ENCODE results near the gene TOX3.

TOX3 gene

GRCh38 chr16:52492789-52493357, 54.1 kb downstream of the TOX3 start:
- DNase-seq (ENCODE audit: low read depth) = no peak

DNA sequence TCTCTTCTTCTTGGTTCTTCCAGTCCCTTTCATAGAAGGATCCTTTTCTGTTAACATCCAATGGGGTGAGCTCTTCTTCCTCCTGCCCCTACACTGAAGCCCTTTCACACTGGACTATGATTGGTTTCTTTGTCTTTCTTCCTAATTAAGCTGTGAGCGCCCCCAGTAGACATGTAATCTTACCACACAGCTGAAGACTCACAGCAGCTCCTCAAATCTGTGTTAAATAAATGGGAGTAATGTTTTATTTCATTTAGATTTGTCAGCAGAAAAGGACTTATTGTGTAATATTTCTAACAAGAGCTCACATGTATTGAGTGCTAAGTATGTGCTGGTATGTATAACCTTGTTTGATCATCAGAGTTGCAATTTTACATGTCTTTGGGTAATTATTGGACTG, 55.7 kb downstream of the TOX3 start:
- DNase-seq (ENCODE audit: low read depth) = no peak

GRCh38 chr16:52489894-52490293, 57.0 kb downstream of the TOX3 start:
- no peak for DNase-seq (ENCODE audit: low read depth)

DNA sequence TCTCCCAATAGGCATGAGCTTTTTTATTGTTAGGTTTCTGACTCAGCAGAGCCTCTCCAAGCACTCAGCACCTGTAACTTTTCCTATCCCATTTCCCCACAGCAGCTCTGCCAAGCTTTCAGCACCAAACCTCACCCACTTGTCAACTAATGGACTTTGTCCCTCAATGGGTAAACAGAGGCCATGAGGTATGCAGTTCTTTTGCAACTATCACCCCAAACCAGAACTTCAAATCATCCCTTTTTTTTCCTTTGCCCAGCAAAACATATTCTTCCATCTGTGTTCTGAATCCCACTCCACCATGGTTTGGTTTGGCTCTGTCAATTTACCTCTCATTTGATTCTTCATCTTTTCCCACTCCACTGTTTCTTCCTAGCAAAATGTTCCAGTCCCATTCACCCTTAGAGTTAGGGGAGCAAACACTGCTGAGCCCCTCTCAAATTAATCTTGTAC, 58.1 kb downstream of the TOX3 start:
- no peak for DNase-seq (ENCODE audit: low read depth)

- DNase-seq (ENCODE audit: low read depth) = no peak
These were observed 59.0 kb downstream of the TOX3 start for GRCh38 chr16:52487849-52488457.

- DNase-seq (ENCODE audit: low read depth) = no peak
These were observed 66.7 kb downstream of the TOX3 start for GRCh38 chr16:52480237-52480636.

DNA sequence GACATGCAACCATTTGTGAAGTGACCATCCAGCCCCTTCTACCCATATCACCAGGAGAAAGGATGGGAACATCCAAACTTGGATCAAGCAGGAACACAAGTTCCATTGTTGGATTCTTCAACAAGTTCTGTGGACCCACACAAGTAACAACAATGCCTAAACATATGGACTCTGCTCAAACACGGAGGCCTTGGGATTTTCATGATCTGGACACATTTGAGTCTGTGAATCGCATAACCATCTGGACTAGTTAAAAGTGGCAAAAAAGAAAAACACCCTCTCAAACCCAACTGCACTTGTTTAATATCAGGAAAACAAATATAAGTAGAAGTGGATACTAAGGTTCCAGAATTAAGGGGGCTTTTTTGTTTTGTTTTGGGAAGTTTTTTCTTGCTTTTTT, 70.8 kb downstream of the TOX3 start:
- DNase-seq (ENCODE audit: low read depth) = no peak

DNA sequence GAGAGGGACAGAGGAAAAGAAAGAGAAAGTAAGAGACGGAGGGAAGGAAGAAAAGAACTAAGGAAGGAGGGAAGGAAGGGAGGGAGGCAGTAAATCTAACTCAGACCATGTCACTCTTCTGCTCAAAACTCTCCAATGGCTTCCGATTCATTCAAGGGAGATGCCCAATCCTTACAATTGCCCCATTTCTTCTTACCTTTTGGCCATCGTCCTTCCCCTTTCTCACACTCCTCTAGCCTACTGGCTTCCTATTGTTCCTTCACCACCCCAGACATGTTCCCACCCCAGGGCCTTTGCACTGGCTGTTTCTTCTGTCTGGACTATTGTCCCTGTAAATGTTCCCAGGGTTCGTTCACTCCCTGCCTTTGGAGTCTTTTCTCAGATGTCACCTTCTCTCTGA, 72.3 kb downstream of the TOX3 start:
- DNase-seq (ENCODE audit: low read depth) = no peak

- DNase-seq (ENCODE audit: low read depth) = no peak
These were observed 73.8 kb downstream of the TOX3 start for GRCh38 chr16:52473096-52473495.

GRCh38 chr16:52471650-52472370, 75.1 kb downstream of the TOX3 start:
- no peak for DNase-seq (ENCODE audit: low read depth)

GRCh38 chr16:52470585-52470984, 76.4 kb downstream of the TOX3 start:
- DNase-seq (ENCODE audit: low read depth) = no peak

GRCh38 chr16:52469775-52470174, 77.2 kb downstream of the TOX3 start:
- DNase-seq (ENCODE audit: low read depth) = no peak

- DNase-seq (ENCODE audit: low read depth) = no peak
These were observed 77.9 kb downstream of the TOX3 start for GRCh38 chr16:52469091-52469490.

GRCh38 chr16:52467753-52468152, 79.2 kb downstream of the TOX3 start:
- no peak for DNase-seq (ENCODE audit: low read depth)

DNA sequence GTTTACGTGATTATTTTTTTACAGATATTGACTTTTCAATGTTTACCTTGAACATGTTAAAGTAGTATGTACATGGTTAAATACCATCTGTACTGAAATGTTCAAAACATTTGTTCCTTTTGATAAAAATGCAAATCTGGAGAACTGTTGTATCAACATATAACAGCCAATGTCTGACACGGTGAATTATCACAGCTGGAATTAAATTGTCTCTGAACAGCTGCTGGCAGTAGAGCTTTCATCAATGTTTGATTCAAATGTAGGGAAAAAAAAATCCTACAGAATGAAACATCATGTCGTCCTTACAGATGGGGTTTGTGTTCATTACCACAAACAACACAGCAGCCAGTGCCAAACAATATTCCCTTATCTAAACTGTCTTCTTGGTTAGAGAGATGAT, 79.9 kb downstream of the TOX3 start:
- no peak for DNase-seq (ENCODE audit: low read depth)

- DNase-seq (ENCODE audit: low read depth) = no peak
These were observed 81.2 kb downstream of the TOX3 start for GRCh38 chr16:52465711-52466267.

- no peak for DNase-seq (ENCODE audit: low read depth)
These were observed 83.0 kb downstream of the TOX3 start for GRCh38 chr16:52463904-52464303.

DNA sequence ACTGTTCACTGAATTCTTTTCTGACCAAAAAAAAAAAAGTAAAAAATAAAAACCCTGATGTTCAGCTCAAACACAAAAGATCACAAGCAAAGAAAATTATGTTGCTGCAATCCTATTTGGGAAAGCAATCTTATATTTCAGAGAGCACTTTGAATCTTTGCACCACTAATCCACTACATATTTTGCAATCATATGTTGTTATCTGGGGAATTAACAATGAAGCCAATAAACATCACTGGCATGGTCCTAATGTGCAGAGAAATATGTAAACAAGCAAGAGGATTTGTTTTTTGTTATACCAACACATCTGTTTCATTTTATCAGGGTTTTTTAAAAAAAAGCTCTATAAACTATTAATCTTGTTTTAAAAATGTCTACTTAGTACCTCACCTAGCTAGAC, 84.1 kb downstream of the TOX3 start:
- no peak for DNase-seq (ENCODE audit: low read depth)

DNA sequence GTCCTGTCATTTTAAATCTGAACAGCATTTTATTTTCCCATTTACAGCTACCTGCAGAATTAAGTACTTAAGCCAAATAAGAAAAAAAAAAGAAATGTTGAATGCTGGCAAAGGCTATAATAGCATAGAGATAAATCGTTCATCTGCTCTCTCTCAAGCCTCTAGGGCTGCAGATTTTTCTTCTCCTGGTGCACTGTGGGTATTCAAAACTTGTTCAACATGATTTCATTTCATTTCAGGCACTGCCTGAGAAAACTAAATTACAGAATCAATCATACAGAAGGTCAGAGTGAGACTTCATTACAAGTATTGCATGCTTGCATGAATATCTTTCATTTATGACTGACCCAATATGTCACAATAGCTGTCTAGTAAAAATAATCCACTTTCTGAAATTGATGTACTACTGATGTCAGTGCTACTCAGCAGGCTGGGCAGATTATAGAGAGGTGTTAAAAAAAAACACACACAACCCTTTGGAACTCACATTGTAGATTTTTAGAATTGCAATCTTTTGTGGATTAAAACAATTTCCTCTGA, 86.2 kb downstream of the TOX3 start:
- no peak for DNase-seq (ENCODE audit: low read depth)

DNA sequence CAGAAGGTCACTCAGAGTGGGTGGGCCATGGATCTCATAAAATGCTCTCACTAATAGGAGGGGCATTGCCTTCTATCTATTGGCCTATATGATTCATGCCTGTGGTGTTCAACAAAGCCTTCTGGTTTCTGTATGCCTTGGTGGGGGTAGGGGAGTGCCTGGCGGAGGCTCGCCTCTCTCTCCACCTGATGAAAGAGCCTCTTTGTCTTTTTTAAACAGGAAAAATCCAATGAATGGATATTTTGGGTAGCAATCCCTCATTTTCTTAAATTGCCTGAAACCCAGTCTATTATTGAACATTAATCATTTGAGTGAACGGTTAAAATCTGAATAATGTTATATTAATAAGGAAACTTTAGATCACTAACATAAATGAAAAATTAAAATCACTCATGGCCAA, 90.6 kb downstream of the TOX3 start:
- DNase-seq (ENCODE audit: low read depth) = no peak

GRCh38 chr16:52455549-52456277, 91.2 kb downstream of the TOX3 start:
- DNase-seq (ENCODE audit: low read depth) = no peak

- DNase-seq (ENCODE audit: low read depth) = no peak
These were observed 93.3 kb downstream of the TOX3 start for GRCh38 chr16:52453644-52454043.

Measured in stromal cell of bone marrow (primary cell).